B cell (primary cell): ENCODE data around the gene VEGFA. TPM values are rescaled to one million over a fixed set of nuclear protein-coding genes. Genes with fewer than 3 reads are reported as not detected.

Source experiments
- ATAC-seq: fragments of 200-7000 bp; cut with Tn5 transposase; one replicate; pipeline ENCODE4 v1.10.0; 2021; ENCODE audit warnings: low read depth, mild to moderate bottlenecking, moderate number of reproducible peaks, moderate library complexity
- CTCF ChIA-PET: fragments of 350-600 bp; sonication (Branson Sonifier 250); formaldehyde crosslinking; loops from one replicate; lab custom pipeline; 2021; ENCODE audit warnings: antibody characterized with exemption, inconsistent platforms; lab: Charles Lee
- POLR2A ChIA-PET: fragments of 350-600 bp; sonication (Branson Sonifier 250); formaldehyde crosslinking; loops from one replicate; lab custom pipeline; 2021; ENCODE audit warnings: antibody characterized with exemption; lab: Charles Lee
- DNase-seq: peaks from one replicate; pipeline ENCODE4 v3.0.0; 2013
- H2AFZ ChIP-seq: 2 replicates; pipeline ENCODE4 v1.6.1; 2012; ENCODE audit warnings: mild to moderate bottlenecking, low read depth, low read length; ENCODE audit not compliant: insufficient read depth, poor library complexity, severe bottlenecking
- H3K27ac ChIP-seq, 2 donors: 1 replicate in 1 of 2; 2 replicates in 1 of 2; pipeline ENCODE4 v1.5.1; 2012 to 2013; ENCODE audit warnings: low read length in 2 of 2, mild to moderate bottlenecking in 2 of 2, moderate library complexity in 1 of 2
- H3K27me3 ChIP-seq, 4 experiments: fragments of 200-600 bp in 1 of 4; sonication (generic) in 1 of 4; replicated peaks in 1 of 4; 1 replicate in 2 of 4; 2 replicates in 2 of 4; pipeline versions ENCODE4 v1.6.1 to v1.7.0; 2013 to 2016; ENCODE audit warnings: low read length in 3 of 4, mild to moderate bottlenecking in 2 of 4, mixed read lengths in 1 of 4, moderate library complexity in 1 of 4; ENCODE audit not compliant: insufficient read depth in 4 of 4, control insufficient read depth in 3 of 4; ENCODE audit errors: control extremely low read depth in 1 of 4
- H3K36me3 ChIP-seq, 2 experiments: replicated peaks in 1 of 2; 1 replicate in 1 of 2; 2 replicates in 1 of 2; pipeline versions ENCODE4 v1.6.1 to v1.7.1; 2013; ENCODE audit warnings: low read length in 1 of 2; ENCODE audit not compliant: insufficient read depth in 2 of 2, control insufficient read depth in 1 of 2; ENCODE audit errors: control extremely low read depth in 1 of 2, extremely low read depth in 1 of 2
- H3K4me1 ChIP-seq, 2 donors: fragments of 200-600 bp in 1 of 2; sonication (generic) in 1 of 2; 1 replicate in 1 of 2; 2 replicates in 1 of 2; pipeline versions ENCODE4 v1.5.1 to v1.6.1; 2013 to 2017; ENCODE audit warnings: low read length in 2 of 2; ENCODE audit not compliant: control insufficient read depth in 2 of 2, insufficient read depth in 2 of 2
- H3K4me2 ChIP-seq: replicated peaks from 2 replicates; pipeline ENCODE3; 2012; ENCODE audit warnings: mild to moderate bottlenecking, low read depth, low read length; ENCODE audit not compliant: poor library complexity, severe bottlenecking
- H3K4me3 ChIP-seq, 5 experiments: fragments of 200-600 bp in 1 of 5; sonication (generic) in 1 of 5; 1 replicate in 3 of 5; 2 replicates in 2 of 5; pipeline versions ENCODE4 v1.5.1 to v1.7.0; 2011 to 2016; ENCODE audit warnings: low read length in 4 of 5, mild to moderate bottlenecking in 4 of 5, low read depth in 2 of 5, control low read depth in 1 of 5, moderate library complexity in 1 of 5; ENCODE audit not compliant: insufficient read depth in 1 of 5; ENCODE audit errors: control extremely low read depth in 1 of 5, extremely low read depth in 1 of 5
- H3K79me2 ChIP-seq: fragments of 200-600 bp; sonication (generic); one replicate; pipeline ENCODE4 v1.6.0; 2016; ENCODE audit warnings: low read length; ENCODE audit not compliant: control insufficient read depth, insufficient read depth
- H3K9ac ChIP-seq: fragments of 200-600 bp; sonication (generic); 2 replicates; pipeline ENCODE4 v1.6.1; 2017; ENCODE audit warnings: mild to moderate bottlenecking, low read length, moderate library complexity
- H3K9me3 ChIP-seq, 3 donors: one replicate each; pipeline versions ENCODE4 v1.6.1 to v1.7.1; 2013; ENCODE audit warnings: low read length in 2 of 3; ENCODE audit not compliant: control insufficient read depth in 2 of 3, insufficient read depth in 1 of 3; ENCODE audit errors: control extremely low read depth in 1 of 3
- H4K20me1 ChIP-seq: 2 replicates; pipeline ENCODE4 v1.6.0; 2012; ENCODE audit warnings: mild to moderate bottlenecking, low read length; ENCODE audit not compliant: insufficient read depth, control insufficient read depth, poor library complexity, severe bottlenecking
- H3K27ac Mint-ChIP-seq: one replicate; pipeline ENCODE4 v1.8.0; 2021; ENCODE audit warnings: mixed read lengths
- H3K27me3 Mint-ChIP-seq: one replicate; pipeline ENCODE4 v1.8.0; 2021; ENCODE audit warnings: mixed read lengths
- H3K4me1 Mint-ChIP-seq: one replicate; pipeline ENCODE4 v1.8.0; 2021; ENCODE audit warnings: mixed read lengths
- H3K4me3 Mint-ChIP-seq: one replicate; pipeline ENCODE4 v1.8.0; 2021; ENCODE audit warnings: mixed read lengths
- H3K9me3 Mint-ChIP-seq: one replicate; pipeline ENCODE4 v1.8.0; 2022; ENCODE audit warnings: mixed read lengths; ENCODE audit not compliant: insufficient read depth
- EZH2 ChIP-seq: IDR thresholded peaks from 2 replicates; pipeline ENCODE4 v1.6.1; 2012; ENCODE audit warnings: borderline replicate concordance, low read depth, mild to moderate bottlenecking, moderate library complexity, low read length; ENCODE audit not compliant: insufficient read depth, poor library complexity, severe bottlenecking
- WGBS: methylation state at CpG from one replicate; pipeline ENCODE4 v1.1.5; 2013; ENCODE audit warnings: missing lambda C conversion rate; ENCODE audit not compliant: insufficient coverage; 5-methylcytosine and 5-hydroxymethylcytosine counted together
- intact Hi-C: fragments of 100-400 bp; cut with micrococcal nuclease; formaldehyde crosslinking; loops from one replicate; pipeline ENCODE4 v1.10.0; 2022
- polyA plus RNA-seq: library from polyadenylated mRNA; depleted of rRNA; stranded (reverse); fragments of >200 nt; gene quantifications from 2 replicates; pipeline ENCODE4 v1.2.3, GENCODE V29; 2012
- total RNA-seq, 2 donors: library from RNA; stranded (reverse); fragments of 120-200 nt in 1 of 2; gene quantifications; 1 replicate in 1 of 2; 2 replicates in 1 of 2; pipeline versions ENCODE4 v1.2.3 to v1.2.4, GENCODE V29; 2013 to 2022
- TF ChIP-seq, protein P1 (sequence below): fragments of 200-600 bp; IDR thresholded peaks from one replicate; pipeline ENCODE4 v1.8.0; 2022; ENCODE audit warnings: antibody characterized with exemption, mild to moderate bottlenecking

VEGFA gene
- total and polyA plus RNA-seq, 2 donors (not counting 1 experiment from before 2014, with no cell fraction given) = 3.9 to 6.4 TPM

DNA sequence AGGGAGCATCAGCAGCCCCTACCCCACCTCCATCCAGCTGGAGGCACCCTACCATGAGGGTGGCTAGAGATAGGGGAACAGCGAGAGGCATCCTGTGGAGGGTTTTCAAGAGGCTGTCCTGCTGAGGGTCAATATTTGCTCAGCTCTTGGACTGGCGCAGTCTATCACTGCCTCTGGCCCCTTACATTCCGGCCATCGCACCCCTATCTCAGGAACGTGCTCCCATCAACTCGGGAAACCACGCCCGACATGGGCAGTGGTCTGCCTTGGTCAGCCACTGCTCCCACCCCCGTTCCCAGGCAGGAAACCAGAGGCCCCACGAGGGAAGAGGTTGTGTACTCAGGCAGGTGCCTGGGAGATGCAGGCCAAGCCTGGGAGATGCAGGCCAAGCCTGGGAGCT lies 57.9 kb downstream of the VEGFA start:
- Histone ChIP-seq H3K9ac (no peak overlapping the region), H3K4me1 (no peaks in the 10 kb centered on the region), H3K36me3 (no peaks in the 10 kb centered on the region), H3K79me2 (no peaks in the 10 kb centered on the region), H4K20me1 (no peaks in the 10 kb centered on the region), H3K27me3 (peaks cover 0 to 3% (median 0%) of the 10 kb centered on the region in 4 experiments), H3K9me3 (no peaks in the 10 kb centered on the region), H3K4me3 (no peak overlapping the region), H2AFZ (no peak overlapping the region), H3K27ac (no peak overlapping the region), H3K4me2 (no peak overlapping the region)
- Mint-ChIP-seq H3K27ac (no peak overlapping the region), H3K4me1 (peaks cover 4% of the 10 kb centered on the region), H3K4me3 (no peak overlapping the region), H3K27me3 (peaks cover 18% of the 10 kb centered on the region), H3K9me3 (no peaks in the 10 kb centered on the region)
- WGBS = 68% methylated on average over 10 of the region's 10 CpGs
- intact Hi-C loops = no loop called here
- CTCF ChIA-PET = no interaction called here
- TF ChIP-seq, protein P1, sequence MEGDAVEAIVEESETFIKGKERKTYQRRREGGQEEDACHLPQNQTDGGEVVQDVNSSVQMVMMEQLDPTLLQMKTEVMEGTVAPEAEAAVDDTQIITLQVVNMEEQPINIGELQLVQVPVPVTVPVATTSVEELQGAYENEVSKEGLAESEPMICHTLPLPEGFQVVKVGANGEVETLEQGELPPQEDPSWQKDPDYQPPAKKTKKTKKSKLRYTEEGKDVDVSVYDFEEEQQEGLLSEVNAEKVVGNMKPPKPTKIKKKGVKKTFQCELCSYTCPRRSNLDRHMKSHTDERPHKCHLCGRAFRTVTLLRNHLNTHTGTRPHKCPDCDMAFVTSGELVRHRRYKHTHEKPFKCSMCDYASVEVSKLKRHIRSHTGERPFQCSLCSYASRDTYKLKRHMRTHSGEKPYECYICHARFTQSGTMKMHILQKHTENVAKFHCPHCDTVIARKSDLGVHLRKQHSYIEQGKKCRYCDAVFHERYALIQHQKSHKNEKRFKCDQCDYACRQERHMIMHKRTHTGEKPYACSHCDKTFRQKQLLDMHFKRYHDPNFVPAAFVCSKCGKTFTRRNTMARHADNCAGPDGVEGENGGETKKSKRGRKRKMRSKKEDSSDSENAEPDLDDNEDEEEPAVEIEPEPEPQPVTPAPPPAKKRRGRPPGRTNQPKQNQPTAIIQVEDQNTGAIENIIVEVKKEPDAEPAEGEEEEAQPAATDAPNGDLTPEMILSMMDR = no peak
- TF ChIP-seq EZH2 = no peak
- POLR2A ChIA-PET = no interaction called here
- ATAC-seq (no peak), DNase-seq (no peak)

DNA sequence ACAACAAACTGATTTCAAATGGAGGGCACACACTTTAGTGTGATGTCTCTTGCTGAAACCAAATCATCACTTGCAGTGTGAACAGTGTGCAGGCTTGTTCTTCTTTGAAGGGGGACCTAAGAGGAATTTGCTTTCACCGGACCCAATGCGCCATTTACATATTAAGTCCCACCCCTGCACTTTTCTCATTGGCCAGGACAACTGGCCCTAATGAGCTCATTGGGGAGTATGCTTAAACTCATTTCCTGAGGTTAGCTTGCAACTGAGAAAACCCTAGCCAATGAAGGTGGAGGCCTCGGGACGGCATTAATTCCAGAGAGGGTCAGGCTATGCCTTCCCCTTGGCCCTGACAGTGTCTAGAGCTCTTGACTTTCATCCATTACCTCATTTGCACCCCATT lies 58.7 kb downstream of the VEGFA start:
- 80% methylated on average over 2 of the region's 4 CpGs for WGBS
- no peak for ATAC-seq
- Mint-ChIP-seq H3K4me1 (peaks cover 4% of the 10 kb centered on the region), H3K9me3 (no peaks in the 10 kb centered on the region), H3K4me3 (no peak overlapping the region), H3K27me3 (peaks cover 18% of the 10 kb centered on the region), H3K27ac (no peak overlapping the region)
- DNase-seq = no peak
- Histone ChIP-seq H4K20me1 (no peaks in the 10 kb centered on the region), H3K4me1 (no peaks in the 10 kb centered on the region), H3K79me2 (no peaks in the 10 kb centered on the region), H3K4me3 (no peak overlapping the region), H3K9ac (no peak overlapping the region), H3K27ac (no peak overlapping the region), H3K9me3 (no peaks in the 10 kb centered on the region), H3K36me3 (no peaks in the 10 kb centered on the region), H3K4me2 (no peak overlapping the region), H3K27me3 (peaks cover 0 to 3% (median 0%) of the 10 kb centered on the region in 4 experiments), H2AFZ (no peak overlapping the region)
- CTCF ChIA-PET = no interaction called here
- intact Hi-C loops = no loop called here
- POLR2A ChIA-PET = no interaction called here
- TF ChIP-seq, protein P1 = no peak
- TF ChIP-seq EZH2 = no peak
